Activated naive CD8-positive, alpha-beta T cell treated with anti-CD3 and anti-CD28 coated beads for 36 hours (primary cell): Measurements from ENCODE around the gene PCDHA2. TPM values are rescaled to one million over a fixed set of nuclear protein-coding genes. Genes with fewer than 3 reads are reported as not detected.
"Not testable (repeated sequence)": the region's sequence is repeated elsewhere in the genome, so short reads cannot be mapped to it uniquely, and the experiment has no call there.

Source experiments
- DNase-seq: peaks from one replicate; pipeline ENCODE4 v3.0.0; 2021
- H3K27ac Mint-ChIP-seq: one replicate; pipeline ENCODE4 v1.8.0; 2022; ENCODE audit warnings: mild to moderate bottlenecking, moderate library complexity, mixed read lengths
- H3K27me3 Mint-ChIP-seq: one replicate; pipeline ENCODE4 v1.8.0; 2022; ENCODE audit warnings: mild to moderate bottlenecking, mixed read lengths
- H3K36me3 Mint-ChIP-seq: one replicate; pipeline ENCODE4 v1.8.0; 2021; ENCODE audit warnings: mild to moderate bottlenecking, mixed read lengths
- H3K4me1 Mint-ChIP-seq: one replicate; pipeline ENCODE4 v1.8.0; 2021; ENCODE audit warnings: mixed read lengths
- H3K4me3 Mint-ChIP-seq: one replicate; pipeline ENCODE4 v1.8.0; 2022; ENCODE audit warnings: mild to moderate bottlenecking, moderate library complexity, mixed read lengths
- H3K9me3 Mint-ChIP-seq: one replicate; pipeline ENCODE4 v1.8.0; 2022; ENCODE audit warnings: mixed read lengths
- total RNA-seq, 2 experiments: library from RNA; stranded (reverse); gene quantifications; one replicate each; pipeline ENCODE4 v1.2.3, GENCODE V29; 2021

The PCDHA2 gene
- total RNA-seq, 2 experiments from 2014 or later = not detected

GRCh38 chr5:140802381-140802780, 7.7 kb downstream of the PCDHA2 start:
- DNase-seq, H3K4me3 Mint-ChIP-seq, H3K27ac Mint-ChIP-seq, H3K4me1 Mint-ChIP-seq: not testable (repeated sequence)
- peaks cover 50% of the 10 kb centered on the region for H3K27me3 Mint-ChIP-seq
- H3K36me3 Mint-ChIP-seq = peaks cover 23% of the 10 kb centered on the region
- H3K9me3 Mint-ChIP-seq = peaks cover 32% of the 10 kb centered on the region

DNA sequence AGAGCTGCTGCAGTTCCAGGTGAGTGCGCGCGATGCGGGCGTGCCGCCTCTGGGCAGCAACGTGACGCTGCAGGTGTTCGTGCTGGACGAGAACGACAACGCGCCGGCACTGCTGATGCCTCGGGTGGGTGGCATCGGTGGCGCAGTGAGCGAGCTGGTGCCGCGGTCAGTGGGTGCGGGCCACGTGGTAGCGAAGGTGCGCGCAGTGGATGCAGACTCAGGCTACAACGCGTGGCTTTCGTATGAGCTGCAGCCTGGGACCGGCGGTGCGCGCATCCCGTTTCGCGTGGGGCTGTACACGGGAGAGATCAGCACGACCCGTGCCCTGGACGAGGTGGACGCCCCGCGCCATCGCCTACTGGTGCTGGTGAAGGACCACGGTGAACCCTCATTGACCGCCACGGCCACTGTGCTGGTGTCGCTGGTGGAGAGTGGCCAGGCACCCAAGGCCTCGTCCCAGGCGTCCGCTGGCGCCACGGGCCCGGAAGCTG, 8.2 kb downstream of the PCDHA2 start:
- DNase-seq = no peak
- no peaks in the 10 kb centered on the region for H3K4me1 Mint-ChIP-seq
- no peak overlapping the region for H3K4me3 Mint-ChIP-seq
- H3K36me3 Mint-ChIP-seq = peaks cover 25% of the 10 kb centered on the region
- peaks cover 54% of the 10 kb centered on the region for H3K27me3 Mint-ChIP-seq
- peaks cover 35% of the 10 kb centered on the region for H3K9me3 Mint-ChIP-seq
- no peak overlapping the region for H3K27ac Mint-ChIP-seq

DNA sequence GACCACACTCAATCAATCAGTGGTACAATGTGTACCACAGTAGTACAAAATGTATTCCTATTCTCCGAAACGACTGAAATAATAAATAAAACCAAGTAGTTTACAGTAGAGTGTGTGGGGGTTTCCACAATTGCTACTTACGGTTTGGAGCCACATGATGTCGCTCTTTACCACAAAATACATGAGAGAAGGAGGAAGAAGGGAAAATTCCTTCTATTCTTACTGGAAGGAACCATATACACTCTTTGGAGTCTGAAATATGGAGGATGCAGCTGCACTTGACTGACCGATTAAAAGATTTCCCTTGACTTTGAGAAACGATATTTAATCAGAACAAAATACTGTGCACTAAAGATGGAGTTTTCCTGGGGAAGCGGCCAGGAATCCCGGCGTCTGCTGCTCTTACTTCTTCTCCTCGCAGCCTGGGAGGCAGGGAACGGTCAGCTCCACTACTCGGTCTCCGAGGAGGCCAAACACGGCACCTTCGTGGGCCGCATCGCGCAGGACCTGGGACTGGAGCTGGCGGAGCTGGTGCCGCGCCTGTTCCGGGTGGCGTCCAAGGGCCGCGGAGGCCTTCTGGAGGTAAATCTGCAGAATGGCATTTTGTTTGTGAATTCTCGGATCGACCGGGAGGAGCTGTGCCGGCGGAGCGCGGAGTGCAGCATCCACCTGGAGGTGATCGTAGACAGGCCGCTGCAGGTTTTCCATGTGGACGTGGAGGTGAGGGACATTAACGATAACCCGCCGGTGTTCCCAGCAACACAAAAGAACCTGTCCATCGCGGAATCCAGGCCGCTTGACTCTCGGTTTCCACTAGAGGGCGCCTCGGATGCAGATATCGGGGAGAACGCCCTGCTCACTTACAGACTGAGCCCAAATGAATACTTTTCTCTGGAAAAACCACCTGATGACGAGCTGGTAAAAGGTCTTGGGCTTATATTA, 12.5 kb downstream of the PCDHA2 start, which contains the start of gene PCDHA4:
TSS of gene PCDHA4 (plus strand) at position 235 of the 942 bp plus-strand sequence.
- no peak for DNase-seq
- H3K36me3 Mint-ChIP-seq = peaks cover 13% of the 10 kb centered on the region
- peaks cover 42% of the 10 kb centered on the region for H3K9me3 Mint-ChIP-seq
- no peak within 1 kb of the TSS for H3K4me3 Mint-ChIP-seq
- H3K27ac Mint-ChIP-seq = no peak within 1 kb of the TSS
- H3K27me3 Mint-ChIP-seq = peaks cover 38% of the 10 kb centered on the region
- no peaks in the 10 kb centered on the region for H3K4me1 Mint-ChIP-seq

- H3K36me3 Mint-ChIP-seq = peaks cover 12% of the 10 kb centered on the region
- H3K9me3 Mint-ChIP-seq = peaks cover 46% of the 10 kb centered on the region
- not testable (repeated sequence) for DNase-seq, H3K27ac Mint-ChIP-seq, H3K4me3 Mint-ChIP-seq, H3K4me1 Mint-ChIP-seq
- H3K27me3 Mint-ChIP-seq = peaks cover 46% of the 10 kb centered on the region
These were observed 13.7 kb downstream of the PCDHA2 start for GRCh38 chr5:140808241-140808888.

- DNase-seq = no peak
- peaks cover 41% of the 10 kb centered on the region for H3K9me3 Mint-ChIP-seq
- peaks cover 42% of the 10 kb centered on the region for H3K27me3 Mint-ChIP-seq
- peaks cover 10% of the 10 kb centered on the region for H3K36me3 Mint-ChIP-seq
- no peak overlapping the region for H3K27ac Mint-ChIP-seq
- no peaks in the 10 kb centered on the region for H3K4me1 Mint-ChIP-seq
- no peak overlapping the region for H3K4me3 Mint-ChIP-seq
These were observed 14.2 kb downstream of the PCDHA2 start for GRCh38 chr5:140808889-140809291.

DNA sequence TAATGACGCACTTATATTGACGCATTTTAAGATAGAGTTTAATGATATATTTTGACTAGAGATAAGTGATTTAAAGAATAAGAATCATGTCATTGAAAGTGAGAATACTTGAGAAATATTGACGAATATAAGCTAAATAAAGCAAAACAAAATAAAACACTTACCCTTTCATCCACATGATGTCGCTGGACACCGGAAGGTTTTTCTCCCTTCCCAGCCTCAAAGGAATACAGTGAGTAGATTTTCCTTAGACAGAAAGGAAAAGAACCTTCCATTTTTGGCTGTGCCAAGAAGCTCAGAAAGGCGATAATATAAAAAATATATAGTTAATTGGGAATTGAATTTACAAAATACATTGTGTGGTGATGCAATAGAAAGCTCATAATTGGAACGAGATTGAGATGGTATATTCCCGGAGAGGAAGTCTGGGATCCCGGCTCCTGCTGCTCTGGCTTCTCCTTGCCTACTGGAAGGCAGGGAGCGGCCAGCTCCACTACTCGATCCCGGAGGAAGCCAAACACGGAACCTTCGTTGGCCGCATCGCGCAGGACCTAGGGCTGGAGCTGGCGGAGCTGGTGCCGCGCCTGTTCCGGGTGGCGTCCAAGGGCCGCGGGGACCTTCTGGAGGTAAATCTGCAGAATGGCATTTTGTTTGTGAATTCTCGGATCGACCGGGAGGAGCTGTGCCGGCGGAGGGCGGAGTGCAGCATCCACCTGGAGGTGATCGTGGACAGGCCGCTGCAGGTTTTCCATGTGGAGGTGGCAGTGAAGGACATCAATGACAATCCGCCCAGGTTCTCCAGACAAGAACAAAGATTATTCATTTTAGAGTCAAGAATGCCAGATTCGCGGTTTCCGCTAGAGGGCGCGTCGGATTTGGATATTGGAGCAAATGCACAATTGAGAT, 27.0 kb downstream of the PCDHA2 start, which contains the start of gene PCDHA5:
TSS of gene PCDHA5 (plus strand) at position 239 of the 906 bp plus-strand sequence.
- H3K4me3 Mint-ChIP-seq = no peak within 1 kb of the TSS
- DNase-seq = no peak
- H3K36me3 Mint-ChIP-seq = peaks cover 5% of the 10 kb centered on the region
- H3K4me1 Mint-ChIP-seq = no peaks in the 10 kb centered on the region
- peaks cover 9% of the 10 kb centered on the region for H3K9me3 Mint-ChIP-seq
- H3K27ac Mint-ChIP-seq = no peak within 1 kb of the TSS
- H3K27me3 Mint-ChIP-seq = peaks cover 24% of the 10 kb centered on the region

GRCh38 chr5:140822281-140822629, 27.6 kb downstream of the PCDHA2 start:
- Mint-ChIP-seq H3K27me3 (peaks cover 30% of the 10 kb centered on the region), H3K9me3 (peaks cover 14% of the 10 kb centered on the region), H3K4me3 (no peak overlapping the region)

GRCh38 chr5:140822969-140823368, 28.3 kb downstream of the PCDHA2 start:
- H3K27ac Mint-ChIP-seq, H3K4me3 Mint-ChIP-seq, DNase-seq, H3K4me1 Mint-ChIP-seq: not testable (repeated sequence)
- Mint-ChIP-seq H3K36me3 (peaks cover 11% of the 10 kb centered on the region), H3K27me3 (peaks cover 36% of the 10 kb centered on the region), H3K9me3 (peaks cover 17% of the 10 kb centered on the region)

More at GRCh38 chr5:140822281-140822629, 27.6 kb downstream of the PCDHA2 start:
- H3K27ac Mint-ChIP-seq = no peak overlapping the region
- peaks cover 7% of the 10 kb centered on the region for H3K36me3 Mint-ChIP-seq
- H3K4me1 Mint-ChIP-seq = no peaks in the 10 kb centered on the region
- no peak for DNase-seq

GRCh38 chr5:140823475-140823874, 28.8 kb downstream of the PCDHA2 start:
- peaks cover 41% of the 10 kb centered on the region for H3K27me3 Mint-ChIP-seq
- H3K27ac Mint-ChIP-seq = no peak overlapping the region
- no peak for DNase-seq
- peaks cover 21% of the 10 kb centered on the region for H3K9me3 Mint-ChIP-seq
- H3K4me1 Mint-ChIP-seq = no peaks in the 10 kb centered on the region
- no peak overlapping the region for H3K4me3 Mint-ChIP-seq
- peaks cover 13% of the 10 kb centered on the region for H3K36me3 Mint-ChIP-seq

DNA sequence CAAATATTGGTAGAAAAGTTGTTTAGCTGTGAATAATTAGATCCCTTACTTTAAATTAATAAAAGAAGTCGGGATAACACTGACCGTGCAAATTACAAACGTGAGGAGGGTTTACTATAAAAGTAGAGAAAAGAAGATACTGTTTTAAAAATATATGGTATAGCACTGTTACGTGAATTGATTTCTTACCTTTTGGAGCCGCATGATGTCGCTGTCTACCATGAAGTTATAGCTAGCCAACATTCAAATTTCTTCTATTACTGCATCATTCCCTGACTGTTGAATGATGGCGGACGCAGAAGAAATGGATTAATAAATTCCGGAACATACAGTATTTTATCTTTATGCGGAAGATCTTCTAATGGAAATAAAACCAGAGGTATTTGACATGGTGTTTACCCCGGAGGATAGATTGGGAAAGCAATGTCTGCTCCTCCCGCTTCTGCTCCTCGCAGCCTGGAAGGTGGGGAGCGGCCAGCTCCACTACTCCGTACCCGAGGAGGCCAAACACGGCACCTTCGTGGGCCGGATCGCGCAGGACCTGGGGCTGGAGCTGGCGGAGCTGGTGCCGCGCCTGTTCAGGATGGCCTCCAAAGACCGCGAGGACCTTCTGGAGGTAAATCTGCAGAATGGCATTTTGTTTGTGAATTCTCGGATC, 33.2 kb downstream of the PCDHA2 start, which contains the start of gene PCDHA6:
TSS of gene PCDHA6 (plus strand) at position 257 of the 658 bp plus-strand sequence. CDS start at position 389, 132 bp downstream.
- no peaks in the 10 kb centered on the region for H3K4me1 Mint-ChIP-seq
- no peak within 1 kb of the TSS for H3K4me3 Mint-ChIP-seq
- peaks cover 23% of the 10 kb centered on the region for H3K9me3 Mint-ChIP-seq
- no peak for DNase-seq
- H3K27ac Mint-ChIP-seq = no peak within 1 kb of the TSS
- H3K27me3 Mint-ChIP-seq = peaks cover 65% of the 10 kb centered on the region
- peaks cover 17% of the 10 kb centered on the region for H3K36me3 Mint-ChIP-seq

GRCh38 chr5:140828362-140828737, 33.7 kb downstream of the PCDHA2 start:
- Mint-ChIP-seq H3K4me3 (no peak overlapping the region), H3K9me3 (peaks cover 25% of the 10 kb centered on the region), H3K27ac (no peak overlapping the region), H3K4me1 (no peaks in the 10 kb centered on the region), H3K27me3 (peaks cover 69% of the 10 kb centered on the region), H3K36me3 (peaks cover 20% of the 10 kb centered on the region)
- no peak for DNase-seq

- Mint-ChIP-seq H3K36me3 (peaks cover 25% of the 10 kb centered on the region), H3K9me3 (peaks cover 35% of the 10 kb centered on the region), H3K27me3 (peaks cover 82% of the 10 kb centered on the region)
- not testable (repeated sequence) for H3K27ac Mint-ChIP-seq, H3K4me1 Mint-ChIP-seq, H3K4me3 Mint-ChIP-seq, DNase-seq
These were observed 35.2 kb downstream of the PCDHA2 start for GRCh38 chr5:140829511-140830501.

DNA sequence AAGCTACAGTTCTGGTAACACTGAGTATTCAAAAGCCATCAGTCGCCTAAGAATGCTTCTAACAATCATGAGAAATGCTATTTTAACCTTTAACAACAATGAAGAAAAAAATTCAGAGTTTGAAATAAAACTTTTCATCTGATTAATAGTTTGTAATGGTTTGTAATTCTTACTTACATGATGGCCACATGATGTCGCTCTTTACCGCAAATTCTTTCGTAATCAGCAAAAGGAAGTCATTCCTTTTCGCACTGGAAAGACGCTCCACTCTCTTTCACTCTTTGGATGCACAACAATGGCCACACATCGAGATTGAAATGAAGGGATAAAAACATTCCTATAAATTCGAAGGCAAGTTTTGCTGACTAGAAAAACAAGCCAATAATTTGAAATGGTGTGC, 39.3 kb downstream of the PCDHA2 start, which contains the start of gene PCDHA7:
TSS of gene PCDHA7 (plus strand) at position 277 of the 400 bp plus-strand sequence. CDS start at position 392, 115 bp downstream.
- H3K4me1 Mint-ChIP-seq = no peaks in the 10 kb centered on the region
- peaks cover 13% of the 10 kb centered on the region for H3K36me3 Mint-ChIP-seq
- no peak for DNase-seq
- H3K27ac Mint-ChIP-seq = no peak within 1 kb of the TSS
- H3K27me3 Mint-ChIP-seq = peaks cover 68% of the 10 kb centered on the region
- H3K9me3 Mint-ChIP-seq = peaks cover 21% of the 10 kb centered on the region
- no peak within 1 kb of the TSS for H3K4me3 Mint-ChIP-seq
